ENCODE data around the gene TNRC6C. TPM values are rescaled to one million over a fixed set of nuclear protein-coding genes. Genes with fewer than 3 reads are reported as not detected.
A peak's percentile ranks its signal among the peaks of the same experiment; 100 is the strongest.

Gene TNRC6C
- total RNA-seq, 3 donors from 2014 or later (not counting 1 experiment from before 2014, with no cell fraction given): 74.3 to 100 (median 76.3) TPM

GRCh38 chr17:78034429-78035091, 76.1 kb downstream of the TNRC6C start:
- DNase-seq: no peak
- Histone ChIP-seq H3K4me3 (ENCODE audit: low read length) (no peak overlapping the region), H3K4me1 (ENCODE audit: control insufficient read depth, insufficient read depth, low read length) (no peaks in the 10 kb centered on the region), H3K36me3 (ENCODE audit: control insufficient read depth, insufficient read depth, low read length) (peaks cover 42% of the 10 kb centered on the region), H3K27ac (ENCODE audit: low read length) (no peak overlapping the region), H3K9me3 (ENCODE audit: control insufficient read depth, insufficient read depth, low read length) (no peaks in the 10 kb centered on the region), H3K27me3 (ENCODE audit: control insufficient read depth, insufficient read depth, low read length) (no peaks in the 10 kb centered on the region)
- no peak for TF ChIP-seq CTCF (IDR thresholded peaks at IDR 0.05)
- H3K4me1 Mint-ChIP-seq: peaks cover 4 to 17% of the 10 kb centered on the region in 2 donors
- H3K27ac Mint-ChIP-seq: peak overlapping the region in 1 of 2 donors; percentile 29
- ATAC-seq: no peak
- H3K27me3 Mint-ChIP-seq (ENCODE audit: low read depth in 2 of 2): no peaks in the 10 kb centered on the region
- no peak overlapping the region for H3K4me3 Mint-ChIP-seq
- intact Hi-C loops (cut with micrococcal nuclease): no loop called here
- no peaks in the 10 kb centered on the region for H3K9me3 Mint-ChIP-seq
- 96% methylated on average over 9 of the region's 9 CpGs for whole genome bisulfite sequencing (ENCODE audit: insufficient coverage)
- peaks cover 11% of the 10 kb centered on the region for H3K36me3 Mint-ChIP-seq

- WGBS (ENCODE audit: insufficient coverage): 96% methylated on average over 7 of the region's 7 CpGs
- H3K27ac Mint-ChIP-seq: no peak overlapping the region
- peaks cover 11% of the 10 kb centered on the region for H3K36me3 Mint-ChIP-seq
- no peak for TF ChIP-seq CTCF (IDR thresholded peaks at IDR 0.05)
- no peaks in the 10 kb centered on the region for H3K27me3 ChIP-seq (ENCODE audit: control insufficient read depth, insufficient read depth, low read length)
- no peaks in the 10 kb centered on the region for H3K27me3 Mint-ChIP-seq (ENCODE audit: low read depth in 2 of 2)
- H3K4me3 Mint-ChIP-seq: no peak overlapping the region
- no peak for ATAC-seq
- H3K4me1 ChIP-seq (ENCODE audit: control insufficient read depth, insufficient read depth, low read length): peaks cover 5% of the 10 kb centered on the region
- no peak overlapping the region for H3K27ac ChIP-seq (ENCODE audit: low read length)
- peaks cover 13 to 24% of the 10 kb centered on the region in 2 donors for H3K4me1 Mint-ChIP-seq
- H3K36me3 ChIP-seq (ENCODE audit: control insufficient read depth, insufficient read depth, low read length): peaks cover 35% of the 10 kb centered on the region
- no peak overlapping the region for H3K4me3 ChIP-seq (ENCODE audit: low read length)
- intact Hi-C loops (cut with micrococcal nuclease): no loop called here
- no peak for DNase-seq
- H3K9me3 Mint-ChIP-seq: no peaks in the 10 kb centered on the region
- H3K9me3 ChIP-seq (ENCODE audit: control insufficient read depth, insufficient read depth, low read length): no peaks in the 10 kb centered on the region
These were observed 78.8 kb downstream of the TNRC6C start for GRCh38 chr17:78037280-78037679.

- H3K4me1 Mint-ChIP-seq: peaks cover 23 to 33% of the 10 kb centered on the region in 2 donors
- Histone ChIP-seq H3K27me3 (ENCODE audit: control insufficient read depth, insufficient read depth, low read length) (no peaks in the 10 kb centered on the region), H3K27ac (ENCODE audit: low read length) (no peak overlapping the region), H3K4me3 (ENCODE audit: low read length) (no peak overlapping the region), H3K4me1 (ENCODE audit: control insufficient read depth, insufficient read depth, low read length) (peaks cover 5% of the 10 kb centered on the region), H3K36me3 (ENCODE audit: control insufficient read depth, insufficient read depth, low read length) (peaks cover 24% of the 10 kb centered on the region), H3K9me3 (ENCODE audit: control insufficient read depth, insufficient read depth, low read length) (no peaks in the 10 kb centered on the region)
- no peaks in the 10 kb centered on the region for H3K9me3 Mint-ChIP-seq
- peaks cover 11% of the 10 kb centered on the region for H3K36me3 Mint-ChIP-seq
- DNase-seq (no peak), ATAC-seq (no peak)
- no peak for TF ChIP-seq CTCF (IDR thresholded peaks at IDR 0.05)
- 98% methylated on average over 11 of the region's 11 CpGs for WGBS (ENCODE audit: insufficient coverage)
- intact Hi-C loops (cut with micrococcal nuclease): no loop called here
- H3K27me3 Mint-ChIP-seq (ENCODE audit: low read depth in 2 of 2): no peaks in the 10 kb centered on the region
- no peak overlapping the region for H3K4me3 Mint-ChIP-seq
- H3K27ac Mint-ChIP-seq: no peak overlapping the region
These were observed 80.3 kb downstream of the TNRC6C start for GRCh38 chr17:78038748-78039288.
